H1 (cell line): ENCODE results near the gene TEX264. TPM values are rescaled to one million over a fixed set of nuclear protein-coding genes. Genes with fewer than 3 reads are reported as not detected.
A peak's percentile ranks its signal among the peaks of the same experiment; 100 is the strongest.

Source experiments
- CTCF ChIA-PET: fragments of 300-600 bp; sonication (Branson Sonifier 250); formaldehyde crosslinking; loops from one replicate; lab custom pipeline; 2021; ENCODE audit not compliant: partially characterized antibody; lab: Charles Lee
- POLR2A ChIA-PET: fragments of 300-600 bp; sonication (Branson Sonifier 250); formaldehyde crosslinking; loops from one replicate; lab custom pipeline; 2021; ENCODE audit warnings: inconsistent platforms; ENCODE audit not compliant: partially characterized antibody; lab: Charles Lee
- DNase-seq, 2 experiments: peaks; one replicate each; pipeline versions ENCODE4 v3.0.0 to v3.0.0-alpha.2; 2010 to 2022; ENCODE audit warnings: low spot score in 2 of 2, low read depth in 1 of 2, mixed read lengths in 1 of 2
- FAIRE-seq: peaks from 2 replicates; lab custom pipeline; 2011; peaks lifted over from hg19 to GRCh38; lab: Jason Lieb, UNC
- H2AFZ ChIP-seq: 2 replicates; pipeline ENCODE4 v1.8.1; 2012; ENCODE audit warnings: low read length, inconsistent platforms
- H2AK5ac ChIP-seq: 2 replicates; pipeline ENCODE4 v1.6.1; 2013; ENCODE audit warnings: low read depth, low read length
- H2BK120ac ChIP-seq: replicated peaks from 2 replicates; pipeline ENCODE3; 2013; ENCODE audit warnings: low read depth, low read length, inconsistent platforms
- H2BK12ac ChIP-seq: 2 replicates; pipeline ENCODE4 v1.6.1; 2013; ENCODE audit warnings: low read depth, low read length
- H2BK15ac ChIP-seq: 2 replicates; pipeline ENCODE4 v1.6.1; 2013; ENCODE audit warnings: low read length
- H2BK20ac ChIP-seq: 2 replicates; pipeline ENCODE4 v1.6.1; 2013; ENCODE audit warnings: low read length
- H2BK5ac ChIP-seq: 2 replicates; pipeline ENCODE4 v1.6.1; 2013; ENCODE audit warnings: low read depth, low read length
- H3K14ac ChIP-seq: 2 replicates; pipeline ENCODE4 v1.6.1; 2013; ENCODE audit warnings: inconsistent platforms; ENCODE audit not compliant: insufficient read length
- H3K18ac ChIP-seq: 2 replicates; pipeline ENCODE4 v1.6.1; 2013; ENCODE audit warnings: low read length; ENCODE audit errors: extremely low read depth
- H3K23ac ChIP-seq: 2 replicates; pipeline ENCODE4 v1.6.1; 2013; ENCODE audit warnings: inconsistent platforms; ENCODE audit not compliant: insufficient read length
- H3K23me2 ChIP-seq: 2 replicates; pipeline ENCODE4 v1.6.1; 2013; ENCODE audit warnings: low read depth, low read length
- H3K27ac ChIP-seq: 2 replicates; pipeline ENCODE4 v1.6.1; 2011; ENCODE audit warnings: low read depth, low read length, inconsistent platforms
- H3K27me3 ChIP-seq, 4 experiments: replicated peaks in 1 of 4; 1 replicate in 1 of 4; 2 replicates in 3 of 4; pipeline versions ENCODE4 v1.6.1 to v1.8.1; 2011 to 2013; ENCODE audit warnings: low read length in 3 of 4, mild to moderate bottlenecking in 3 of 4, inconsistent platforms in 2 of 4, mixed read lengths in 2 of 4, moderate library complexity in 1 of 4; ENCODE audit not compliant: control insufficient read depth in 3 of 4, insufficient read depth in 3 of 4; ENCODE audit errors: extremely low read depth in 1 of 4
- H3K36me3 ChIP-seq, 4 experiments: 2 replicates each; pipeline versions ENCODE4 v1.6.1 to v1.8.1; 2011 to 2013; ENCODE audit warnings: mild to moderate bottlenecking in 4 of 4, low read length in 3 of 4, moderate library complexity in 2 of 4, control low read depth in 1 of 4, inconsistent platforms in 1 of 4; ENCODE audit not compliant: insufficient read depth in 4 of 4, control insufficient read depth in 2 of 4
- H3K4ac ChIP-seq: replicated peaks from 2 replicates; pipeline ENCODE3; 2013; ENCODE audit warnings: low read length, low read depth, mixed read lengths, inconsistent platforms; ENCODE audit not compliant: insufficient read length
- H3K4me1 ChIP-seq, 4 experiments: replicated peaks in 1 of 4; 1 replicate in 1 of 4; 2 replicates in 3 of 4; pipeline versions ENCODE4 v1.6.1 to v1.8.1; 2011 to 2013; ENCODE audit warnings: low read length in 3 of 4, inconsistent platforms in 2 of 4, mixed read lengths in 1 of 4; ENCODE audit not compliant: insufficient read depth in 4 of 4, control insufficient read depth in 3 of 4
- H3K4me2 ChIP-seq, 2 experiments: 2 replicates each; pipeline versions ENCODE4 v1.6.1 to v1.8.1; 2011 to 2013; ENCODE audit warnings: low read depth in 2 of 2, low read length in 2 of 2, control low read depth in 1 of 2, inconsistent platforms in 1 of 2, mild to moderate bottlenecking in 1 of 2; ENCODE audit not compliant: insufficient read depth in 1 of 2
- H3K4me3 ChIP-seq, 4 experiments: fragments of 200-600, 300-600 bp in 1 of 4; sonication (generic), shearing (Covaris generic), sonication (Bioruptor Twin) in 1 of 4; 2 replicates each; pipeline versions ENCODE4 v1.5.1 to v1.8.1; 2011 to 2016; ENCODE audit warnings: low read length in 4 of 4, low read depth in 3 of 4, control low read depth in 2 of 4, inconsistent platforms in 2 of 4, mild to moderate bottlenecking in 2 of 4, mixed read lengths in 1 of 4, moderate library complexity in 1 of 4; ENCODE audit not compliant: insufficient read depth in 2 of 4; ENCODE audit errors: extremely low read depth in 1 of 4
- H3K56ac ChIP-seq: replicated peaks from 2 replicates; pipeline ENCODE3; 2013; ENCODE audit warnings: low read depth, mild to moderate bottlenecking, mixed read lengths, low read length, inconsistent platforms; ENCODE audit not compliant: insufficient read length
- H3K79me1 ChIP-seq: 2 replicates; pipeline ENCODE4 v1.6.1; 2013; ENCODE audit warnings: low read depth, low read length, control low read depth
- H3K79me2 ChIP-seq, 2 experiments: 2 replicates each; pipeline versions ENCODE4 v1.6.1 to v1.8.1; 2012 to 2013; ENCODE audit warnings: low read length in 2 of 2, mild to moderate bottlenecking in 2 of 2, inconsistent platforms in 1 of 2; ENCODE audit not compliant: insufficient read depth in 2 of 2, control insufficient read depth in 1 of 2
- H3K9ac ChIP-seq, 4 experiments: replicated peaks in 1 of 4; 1 replicate in 1 of 4; 2 replicates in 3 of 4; pipeline versions ENCODE4 v1.6.1 to v1.8.1; 2011 to 2013; ENCODE audit warnings: low read depth in 3 of 4, low read length in 3 of 4, control low read depth in 2 of 4, mild to moderate bottlenecking in 2 of 4, moderate library complexity in 2 of 4, inconsistent platforms in 1 of 4; ENCODE audit errors: extremely low read depth in 1 of 4
- H3K9me3 ChIP-seq, 2 experiments: 2 replicates each; pipeline versions ENCODE4 v1.6.1 to v1.8.1; 2012 to 2013; ENCODE audit warnings: mild to moderate bottlenecking in 2 of 2, moderate library complexity in 2 of 2, control low read depth in 1 of 2, inconsistent platforms in 1 of 2, low read depth in 1 of 2, low read length in 1 of 2, mixed read lengths in 1 of 2; ENCODE audit not compliant: insufficient read depth in 2 of 2
- H4K20me1 ChIP-seq, 2 experiments: replicated peaks in 1 of 2; 2 replicates each; pipeline versions ENCODE3 to v1.8.1; 2011 to 2013; ENCODE audit warnings: inconsistent platforms in 2 of 2, low read length in 2 of 2, mild to moderate bottlenecking in 1 of 2; ENCODE audit not compliant: insufficient read depth in 2 of 2, control insufficient read depth in 1 of 2
- H4K5ac ChIP-seq: 2 replicates; pipeline ENCODE4 v1.6.1; 2013; ENCODE audit warnings: low read length, low read depth, mixed read lengths, inconsistent platforms; ENCODE audit not compliant: insufficient read length
- H4K8ac ChIP-seq: 2 replicates; pipeline ENCODE4 v1.8.0; 2013; ENCODE audit warnings: mild to moderate bottlenecking, moderate library complexity, low read length, inconsistent platforms; ENCODE audit not compliant: insufficient read depth; ENCODE audit errors: extremely low read depth
- H4K91ac ChIP-seq: replicated peaks from 2 replicates; pipeline ENCODE3; 2013; ENCODE audit warnings: low read length, mixed read lengths, inconsistent platforms; ENCODE audit not compliant: insufficient read length
- ASH2L ChIP-seq: fragments of 200-600, 300-600 bp; sonication (generic); IDR thresholded peaks from one replicate; pipeline ENCODE4 v1.7.1; 2017; ENCODE audit warnings: low read length
- CBX8 ChIP-seq: fragments of 300-800, 300-1000 bp; sonication (generic); IDR thresholded peaks from 2 replicates; pipeline ENCODE4 v1.7.1; 2016; ENCODE audit warnings: low read depth, low read length, borderline replicate concordance
- CEBPB ChIP-seq: IDR thresholded peaks from 2 replicates; pipeline ENCODE4 v1.6.1; 2012; ENCODE audit warnings: low read depth, low read length
- CHD2 ChIP-seq: IDR thresholded peaks from 2 replicates; pipeline ENCODE4 v1.6.1; 2012; ENCODE audit warnings: low read length, improper control_type of control experiment
- EP300 ChIP-seq, 2 experiments: IDR thresholded peaks; 1 replicate in 1 of 2; 2 replicates in 1 of 2; pipeline ENCODE4 v1.6.1; 2011 to 2012; ENCODE audit warnings: low read depth in 2 of 2, low read length in 2 of 2, mild to moderate bottlenecking in 2 of 2, borderline replicate concordance in 1 of 2, inconsistent platforms in 1 of 2, moderate library complexity in 1 of 2
- HDAC6 ChIP-seq: IDR thresholded peaks from one replicate; pipeline ENCODE4 v1.7.1; 2012; ENCODE audit warnings: low read depth, mild to moderate bottlenecking, inconsistent platforms, low read length, moderate library complexity
- KDM1A ChIP-seq: fragments of 200-600, 300-600 bp; sonication (generic); IDR thresholded peaks from 2 replicates; pipeline ENCODE4 v1.7.1; 2016; ENCODE audit warnings: mild to moderate bottlenecking, low read length, borderline replicate concordance
- MAFK ChIP-seq: IDR thresholded peaks from 2 replicates; pipeline ENCODE4 v1.6.1; 2012; ENCODE audit warnings: low read depth, mild to moderate bottlenecking, improper control_type of control experiment, low read length
- SAP30 ChIP-seq: fragments of 300-600 bp; sonication (generic); IDR thresholded peaks from 2 replicates; pipeline ENCODE4 v1.7.1; 2012; ENCODE audit warnings: low read length, moderate library complexity, mild to moderate bottlenecking, inconsistent platforms; ENCODE audit not compliant: insufficient read depth, insufficient replicate concordance
- SP4 ChIP-seq: IDR thresholded peaks from 2 replicates; pipeline ENCODE4 v1.6.1; 2012; ENCODE audit warnings: low read length, inconsistent platforms
- TCF12 ChIP-seq: IDR thresholded peaks from 2 replicates; pipeline ENCODE4 v1.6.1; 2011; ENCODE audit warnings: low read depth, mild to moderate bottlenecking, low read length
- ZNF274 ChIP-seq: IDR thresholded peaks from 2 replicates; pipeline ENCODE4 v1.7.0; 2012; ENCODE audit warnings: low read length, borderline replicate concordance; ENCODE audit errors: extremely low read depth
- whole genome bisulfite sequencing, 2 experiments: shearing (Covaris generic) in 1 of 2; methylation state at CpG; one replicate each; pipeline versions ENCODE4 v1.1.6 to v1.1.7; 2013 to 2015; ENCODE audit warnings: low lambda C conversion rate in 2 of 2, mixed read lengths in 2 of 2, inconsistent platforms in 1 of 2, low coverage in 1 of 2, missing lambda C conversion rate in 1 of 2; ENCODE audit not compliant: insufficient replicate concordance in 2 of 2, insufficient coverage in 1 of 2, insufficient read length in 1 of 2; ENCODE audit errors: extremely low coverage in 1 of 2, missing lambda C conversion rate in 1 of 2; 5-methylcytosine and 5-hydroxymethylcytosine counted together
- polyA plus RNA-seq, 7 experiments: library from polyadenylated mRNA; depleted of rRNA in 3 of 7; stranded (reverse) in 5 of 7; unstranded in 2 of 7; fragments of >200 nt in 5 of 7; fragments of 200-250 nt in 2 of 7; gene quantifications; 1 replicate in 5 of 7; 2 replicates in 1 of 7; 4 replicates in 1 of 7; pipeline versions ENCODE4 v1.2.1 to v1.2.3, GENCODE V29; 2011 to 2013; ENCODE audit warnings: missing spikeins in 2 of 7, mixed read lengths in 2 of 7
- total RNA-seq: library from RNA; stranded (reverse); fragmentation: NEBNext Ultra II Directional; extraction: Animal tissue kit (Norgen Biotek cat#: 25700); gene quantifications from 2 replicates; pipeline ENCODE4 v1.2.1, GENCODE V29; 2021
- TF ChIP-seq, protein P1 (sequence below): IDR thresholded peaks from 2 replicates; pipeline ENCODE4 v1.6.1; 2012; ENCODE audit warnings: low read length, inconsistent platforms

The TEX264 gene
- total and polyA plus RNA-seq, 2 of the 8 experiments (the other 6 are each of a cell fraction or from before 2014, with no cell fraction given) = 11.2 to 35.6 TPM

DNA sequence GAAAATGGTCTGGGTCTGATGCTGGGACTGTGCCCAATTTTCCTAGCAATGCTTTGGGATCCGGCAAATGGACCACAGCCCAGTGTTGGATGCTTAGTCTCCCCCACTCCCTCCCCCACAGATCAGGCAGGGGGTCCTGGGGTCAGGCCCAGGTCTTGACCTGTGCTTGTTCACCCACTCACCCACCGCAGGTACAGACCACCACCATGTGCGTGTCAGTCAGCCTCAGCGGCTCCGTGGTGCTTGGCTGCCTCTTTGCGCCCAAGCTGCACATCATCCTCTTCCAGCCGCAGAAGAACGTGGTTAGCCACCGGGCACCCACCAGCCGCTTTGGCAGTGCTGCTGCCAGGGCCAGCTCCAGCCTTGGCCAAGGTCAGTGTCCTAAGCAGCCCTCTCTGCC is 46.4 kb downstream of the TEX264 start:
- no peak overlapping the region; the same call in 1 of the 2 replicates for H2BK12ac ChIP-seq
- no peak overlapping the region for H3K27ac ChIP-seq
- no peak overlapping the region for H2BK20ac ChIP-seq
- H4K20me1 ChIP-seq = peaks cover 0 to 3% of the 10 kb centered on the region in 2 experiments
- peaks cover 2% of the 10 kb centered on the region; the same call in 1 of the 2 replicates for H3K23me2 ChIP-seq
- no peak overlapping the region for H2BK120ac ChIP-seq
- POLR2A ChIA-PET = interaction anchor here (1.5 kb wide), 1 partner anchor 82 kb away, joined by 4 read pairs; no protein-coding TSS in a partner anchor
- no peak overlapping the region for H3K14ac ChIP-seq
- H3K9me3 ChIP-seq = no peaks in the 10 kb centered on the region
- 88% methylated on average over 10 of the region's 10 CpGs; no CpG with 5 or more reads in 1 of the 2 experiments for WGBS, 2 experiments
- no peaks in the 10 kb centered on the region for H3K79me1 ChIP-seq
- peak overlapping the region; percentile 37; the same call in 1 of the 2 replicates for H4K8ac ChIP-seq
- no peak for FAIRE-seq
- H4K91ac ChIP-seq = no peak overlapping the region
- no peak overlapping the region for H2BK15ac ChIP-seq
- no peak overlapping the region for H3K4me3 ChIP-seq
- no peak overlapping the region for H3K4me2 ChIP-seq
- no peaks in the 10 kb centered on the region for H3K79me2 ChIP-seq
- H2BK5ac ChIP-seq = no peak overlapping the region; the same call in 1 of the 2 replicates
- H2AFZ ChIP-seq = no peak overlapping the region
- no peak overlapping the region for H2AK5ac ChIP-seq
- no peaks in the 10 kb centered on the region for H3K36me3 ChIP-seq
- TF ChIP-seq MAFK (no peak), EP300 (IDR thresholded peaks at IDR 0.05; ENCODE audit: borderline replicate concordance in 1 of 2, low read depth in 2 of 2, low read length in 2 of 2) (no peak), KDM1A (no peak), TCF12 (no peak), ASH2L (no peak), SAP30 (no peak), SP4 (no peak), CEBPB (no peak), ZNF274 (no peak), CBX8 (no peak), CHD2 (no peak), HDAC6 (no peak)
- TF ChIP-seq, protein P1, sequence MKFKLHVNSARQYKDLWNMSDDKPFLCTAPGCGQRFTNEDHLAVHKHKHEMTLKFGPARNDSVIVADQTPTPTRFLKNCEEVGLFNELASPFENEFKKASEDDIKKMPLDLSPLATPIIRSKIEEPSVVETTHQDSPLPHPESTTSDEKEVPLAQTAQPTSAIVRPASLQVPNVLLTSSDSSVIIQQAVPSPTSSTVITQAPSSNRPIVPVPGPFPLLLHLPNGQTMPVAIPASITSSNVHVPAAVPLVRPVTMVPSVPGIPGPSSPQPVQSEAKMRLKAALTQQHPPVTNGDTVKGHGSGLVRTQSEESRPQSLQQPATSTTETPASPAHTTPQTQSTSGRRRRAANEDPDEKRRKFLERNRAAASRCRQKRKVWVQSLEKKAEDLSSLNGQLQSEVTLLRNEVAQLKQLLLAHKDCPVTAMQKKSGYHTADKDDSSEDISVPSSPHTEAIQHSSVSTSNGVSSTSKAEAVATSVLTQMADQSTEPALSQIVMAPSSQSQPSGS = no peak
- no peaks in the 10 kb centered on the region for H3K27me3 ChIP-seq
- H4K5ac ChIP-seq = no peak overlapping the region
- H3K18ac ChIP-seq = no peak overlapping the region
- H3K23ac ChIP-seq = no peak overlapping the region
- no peak for DNase-seq
- CTCF ChIA-PET = interaction anchor here (0.6 to 4.4 kb wide), 10 partner anchors 8 to 102 kb away, joined by 3 to 108 read pairs (median 4); partner anchors contain the start of gene GRM2
- H3K4me1 ChIP-seq = no peaks in the 10 kb centered on the region; a peak in 1 of 7 replicates
- H3K56ac ChIP-seq = no peak overlapping the region
- H3K9ac ChIP-seq = no peak overlapping the region
- H3K4ac ChIP-seq = no peak overlapping the region
